ENCODE results near the gene ZNF333.

DNA sequence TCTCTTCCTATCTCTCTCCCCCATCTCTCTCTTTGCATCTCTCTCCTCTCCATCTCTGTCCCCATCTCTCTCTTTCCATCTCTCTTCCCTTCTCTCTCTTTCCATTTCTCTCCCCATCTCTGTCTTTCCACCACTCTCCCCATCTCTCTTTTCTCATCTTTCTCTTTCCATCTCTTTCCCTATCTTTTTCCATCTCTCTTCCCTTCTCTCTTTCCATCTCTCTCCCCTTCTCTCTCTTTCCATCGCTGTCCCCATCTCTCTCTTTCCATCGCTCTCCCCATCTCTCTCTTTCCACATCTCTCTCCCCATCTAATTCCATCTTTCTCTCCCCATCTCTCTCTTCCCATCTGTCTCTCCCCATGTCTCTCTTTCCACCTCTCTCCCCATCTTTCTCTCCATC lies 39.7 kb upstream of the ZNF333 start:
- TF ChIP-seq TCF7L2 (IDR thresholded peaks at IDR 0.05; ENCODE audit: borderline replicate concordance, low read depth, low read length) (no peak), ZNF140 (tag by site-specific recombination; IDR thresholded peaks at IDR 0.05) (no peak), ZNF157 (tag by site-specific recombination; IDR thresholded peaks at IDR 0.05) (no peak), SP2 (tag by site-specific recombination; IDR thresholded peaks at IDR 0.05) (no peak)
- TF ChIP-seq, protein P1, sequence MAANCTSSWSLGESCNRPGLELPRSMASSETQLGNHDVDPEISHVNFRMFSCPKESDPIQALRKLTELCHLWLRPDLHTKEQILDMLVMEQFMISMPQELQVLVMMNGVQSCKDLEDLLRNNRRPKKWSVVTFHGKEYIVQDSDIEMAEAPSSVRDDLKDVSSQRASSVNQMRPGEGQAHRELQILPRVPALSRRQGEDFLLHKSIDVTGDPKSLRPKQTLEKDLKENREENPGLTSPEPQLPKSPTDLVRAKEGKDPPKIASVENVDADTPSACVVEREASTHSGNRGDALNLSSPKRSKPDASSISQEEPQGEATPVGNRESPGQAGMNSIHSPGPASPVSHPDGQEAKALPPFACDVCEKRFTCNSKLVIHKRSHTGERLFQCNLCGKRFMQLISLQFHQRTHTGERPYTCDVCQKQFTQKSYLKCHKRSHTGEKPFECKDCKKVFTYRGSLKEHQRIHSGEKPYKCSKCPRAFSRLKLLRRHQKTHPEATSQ (tag by site-specific recombination; IDR thresholded peaks at IDR 0.05) = no peak
- TF ChIP-seq, protein P2, sequence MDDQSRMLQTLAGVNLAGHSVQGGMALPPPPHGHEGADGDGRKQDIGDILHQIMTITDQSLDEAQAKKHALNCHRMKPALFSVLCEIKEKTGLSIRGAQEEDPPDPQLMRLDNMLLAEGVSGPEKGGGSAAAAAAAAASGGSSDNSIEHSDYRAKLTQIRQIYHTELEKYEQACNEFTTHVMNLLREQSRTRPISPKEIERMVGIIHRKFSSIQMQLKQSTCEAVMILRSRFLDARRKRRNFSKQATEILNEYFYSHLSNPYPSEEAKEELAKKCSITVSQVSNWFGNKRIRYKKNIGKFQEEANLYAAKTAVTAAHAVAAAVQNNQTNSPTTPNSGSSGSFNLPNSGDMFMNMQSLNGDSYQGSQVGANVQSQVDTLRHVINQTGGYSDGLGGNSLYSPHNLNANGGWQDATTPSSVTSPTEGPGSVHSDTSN (CRISPR knock-in tag; IDR thresholded peaks at IDR 0.05) = no peak
- TF ChIP-seq, protein P3, sequence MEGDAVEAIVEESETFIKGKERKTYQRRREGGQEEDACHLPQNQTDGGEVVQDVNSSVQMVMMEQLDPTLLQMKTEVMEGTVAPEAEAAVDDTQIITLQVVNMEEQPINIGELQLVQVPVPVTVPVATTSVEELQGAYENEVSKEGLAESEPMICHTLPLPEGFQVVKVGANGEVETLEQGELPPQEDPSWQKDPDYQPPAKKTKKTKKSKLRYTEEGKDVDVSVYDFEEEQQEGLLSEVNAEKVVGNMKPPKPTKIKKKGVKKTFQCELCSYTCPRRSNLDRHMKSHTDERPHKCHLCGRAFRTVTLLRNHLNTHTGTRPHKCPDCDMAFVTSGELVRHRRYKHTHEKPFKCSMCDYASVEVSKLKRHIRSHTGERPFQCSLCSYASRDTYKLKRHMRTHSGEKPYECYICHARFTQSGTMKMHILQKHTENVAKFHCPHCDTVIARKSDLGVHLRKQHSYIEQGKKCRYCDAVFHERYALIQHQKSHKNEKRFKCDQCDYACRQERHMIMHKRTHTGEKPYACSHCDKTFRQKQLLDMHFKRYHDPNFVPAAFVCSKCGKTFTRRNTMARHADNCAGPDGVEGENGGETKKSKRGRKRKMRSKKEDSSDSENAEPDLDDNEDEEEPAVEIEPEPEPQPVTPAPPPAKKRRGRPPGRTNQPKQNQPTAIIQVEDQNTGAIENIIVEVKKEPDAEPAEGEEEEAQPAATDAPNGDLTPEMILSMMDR (tag by site-specific recombination; IDR thresholded peaks at IDR 0.05) = no peak
- TF ChIP-seq, protein P4, sequence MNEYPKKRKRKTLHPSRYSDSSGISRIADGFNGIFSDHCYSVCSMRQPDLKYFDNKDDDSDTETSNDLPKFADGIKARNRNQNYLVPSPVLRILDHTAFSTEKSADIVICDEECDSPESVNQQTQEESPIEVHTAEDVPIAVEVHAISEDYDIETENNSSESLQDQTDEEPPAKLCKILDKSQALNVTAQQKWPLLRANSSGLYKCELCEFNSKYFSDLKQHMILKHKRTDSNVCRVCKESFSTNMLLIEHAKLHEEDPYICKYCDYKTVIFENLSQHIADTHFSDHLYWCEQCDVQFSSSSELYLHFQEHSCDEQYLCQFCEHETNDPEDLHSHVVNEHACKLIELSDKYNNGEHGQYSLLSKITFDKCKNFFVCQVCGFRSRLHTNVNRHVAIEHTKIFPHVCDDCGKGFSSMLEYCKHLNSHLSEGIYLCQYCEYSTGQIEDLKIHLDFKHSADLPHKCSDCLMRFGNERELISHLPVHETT (tag by site-specific recombination; IDR thresholded peaks at IDR 0.05) = no peak
- TF ChIP-seq, protein P5, sequence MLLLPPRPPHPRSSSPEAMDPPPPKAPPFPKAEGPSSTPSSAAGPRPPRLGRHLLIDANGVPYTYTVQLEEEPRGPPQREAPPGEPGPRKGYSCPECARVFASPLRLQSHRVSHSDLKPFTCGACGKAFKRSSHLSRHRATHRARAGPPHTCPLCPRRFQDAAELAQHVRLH (tag by site-specific recombination; IDR thresholded peaks at IDR 0.05) = no peak

Data from HEK293 (cell line).